ENCODE results near the gene TFAP2A.

Gene TFAP2A

GRCh38 chr6:10453596-10453995 lies 38.7 kb upstream of the TFAP2A start:
- TF ChIP-seq CTCF (IDR thresholded peaks at IDR 0.05; ENCODE audit: insufficient read depth, low read depth, low read length, missing control alignments) = no peak
- no peak for DNase-seq (ENCODE audit: low read depth)
- no peak overlapping the region for H3K4me3 ChIP-seq (ENCODE audit: low read depth, low read length)

- DNase-seq (ENCODE audit: low read depth) = no peak
- no peak for TF ChIP-seq CTCF (IDR thresholded peaks at IDR 0.05; ENCODE audit: insufficient read depth, low read depth, low read length, missing control alignments)
- H3K4me3 ChIP-seq (ENCODE audit: low read depth, low read length) = no peak overlapping the region
Measured at GRCh38 chr6:10451828-10452509, 37.1 kb upstream of the TFAP2A start.

GRCh38 chr6:10451394-10451793 lies 36.5 kb upstream of the TFAP2A start:
- no peak for DNase-seq (ENCODE audit: low read depth)
- TF ChIP-seq CTCF (IDR thresholded peaks at IDR 0.05; ENCODE audit: insufficient read depth, low read depth, low read length, missing control alignments) = no peak
- H3K4me3 ChIP-seq (ENCODE audit: low read depth, low read length) = no peak overlapping the region

GRCh38 chr6:10449751-10450150 lies 34.9 kb upstream of the TFAP2A start:
- DNase-seq (ENCODE audit: low read depth) = no peak
- no peak for TF ChIP-seq CTCF (IDR thresholded peaks at IDR 0.05; ENCODE audit: insufficient read depth, low read depth, low read length, missing control alignments)
- H3K4me3 ChIP-seq (ENCODE audit: low read depth, low read length) = no peak overlapping the region

- no peak for TF ChIP-seq CTCF (IDR thresholded peaks at IDR 0.05; ENCODE audit: insufficient read depth, low read depth, low read length, missing control alignments)
- no peak overlapping the region for H3K4me3 ChIP-seq (ENCODE audit: low read depth, low read length)
- no peak for DNase-seq (ENCODE audit: low read depth)
Measured at GRCh38 chr6:10448096-10448495, 33.2 kb upstream of the TFAP2A start.

GRCh38 chr6:10446548-10446947 lies 31.7 kb upstream of the TFAP2A start:
- no peak overlapping the region for H3K4me3 ChIP-seq (ENCODE audit: low read depth, low read length)
- no peak for DNase-seq (ENCODE audit: low read depth)
- no peak for TF ChIP-seq CTCF (IDR thresholded peaks at IDR 0.05; ENCODE audit: insufficient read depth, low read depth, low read length, missing control alignments)

- no peak overlapping the region for H3K4me3 ChIP-seq (ENCODE audit: low read depth, low read length)
- TF ChIP-seq CTCF (IDR thresholded peaks at IDR 0.05; ENCODE audit: insufficient read depth, low read depth, low read length, missing control alignments) = no peak
- no peak for DNase-seq (ENCODE audit: low read depth)
Measured at GRCh38 chr6:10441655-10442009, 26.8 kb upstream of the TFAP2A start.

All from GM12865 (cell line).